IMR-90 (cell line): ENCODE data around the gene ADAMTSL5. TPM values are rescaled to one million over a fixed set of nuclear protein-coding genes. Genes with fewer than 3 reads are reported as not detected.

ENCODE experiments used
- ATAC-seq: fragments of 200-7000 bp; cut with Tn5 transposase; 2 replicates; pipeline ENCODE4 v1.9.1; 2020; ENCODE audit warnings: low read depth, mild to moderate bottlenecking, moderate library complexity
- BruUV-seq: library from RNA; stranded (reverse); fragments of 400-500 nt; replicated peaks from 2 replicates; lab custom pipeline; 2021; lab: Mats Ljungman, UMichigan
- CTCF ChIA-PET: fragments of 300-600 bp; formaldehyde crosslinking; extraction: SDS; loops from one replicate; lab custom pipeline; 2021; ENCODE audit warnings: antibody characterized with exemption; lab: Yijun Ruan, JAX
- POLR2A ChIA-PET: fragments of 300-600 bp; sonication (Branson Sonifier 250); formaldehyde crosslinking; loops from one replicate; lab custom pipeline; 2022; ENCODE audit warnings: antibody characterized with exemption; ENCODE audit not compliant: unreplicated experiment; lab: Charles Lee
- DNase-seq: peaks from one replicate; pipeline ENCODE4 v3.0.0; 2013
- H2AFZ ChIP-seq: replicated peaks from 2 replicates; pipeline ENCODE3; 2013; ENCODE audit warnings: low read length, mild to moderate bottlenecking; ENCODE audit not compliant: poor library complexity
- H2AK5ac ChIP-seq: 2 replicates; pipeline ENCODE4 v1.6.1; 2013; ENCODE audit warnings: low read depth, low read length, inconsistent platforms
- H2AK9ac ChIP-seq: replicated peaks from 2 replicates; pipeline ENCODE3; 2013; ENCODE audit warnings: mild to moderate bottlenecking, low read depth, low read length, moderate library complexity; ENCODE audit not compliant: poor library complexity
- H2BK120ac ChIP-seq: 2 replicates; pipeline ENCODE4 v1.6.1; 2013; ENCODE audit warnings: low read depth, low read length, inconsistent platforms
- H2BK15ac ChIP-seq: 3 replicates; pipeline ENCODE4 v1.6.1; 2013; ENCODE audit warnings: low read depth, low read length, inconsistent platforms
- H2BK20ac ChIP-seq: 2 replicates; pipeline ENCODE4 v1.6.1; 2013; ENCODE audit warnings: low read depth, mild to moderate bottlenecking, inconsistent platforms, low read length, moderate library complexity
- H2BK5ac ChIP-seq: 2 replicates; pipeline ENCODE4 v1.6.1; 2013; ENCODE audit warnings: mild to moderate bottlenecking, low read depth, low read length, inconsistent platforms; ENCODE audit not compliant: poor library complexity, severe bottlenecking
- H3K14ac ChIP-seq: replicated peaks from 2 replicates; pipeline ENCODE4 v1.6.1; 2013; ENCODE audit warnings: low read depth, low read length, inconsistent platforms
- H3K18ac ChIP-seq: 2 replicates; pipeline ENCODE4 v1.6.1; 2013; ENCODE audit warnings: low read depth, low read length, control low read depth
- H3K23ac ChIP-seq: 2 replicates; pipeline ENCODE4 v1.6.1; 2013; ENCODE audit warnings: low read depth, low read length, inconsistent platforms
- H3K27ac ChIP-seq: 2 replicates; pipeline ENCODE4 v1.5.1; 2013; ENCODE audit warnings: mild to moderate bottlenecking, control low read depth, low read length; ENCODE audit not compliant: insufficient read depth
- H3K27me3 ChIP-seq: 2 replicates; pipeline ENCODE4 v1.6.1; 2013; ENCODE audit warnings: low read length; ENCODE audit not compliant: control insufficient read depth, insufficient read depth
- H3K36me3 ChIP-seq: 2 replicates; pipeline ENCODE4 v1.6.1; 2013; ENCODE audit warnings: low read length, mixed read lengths; ENCODE audit not compliant: control insufficient read depth, insufficient read depth
- H3K4ac ChIP-seq: 2 replicates; pipeline ENCODE4 v1.6.1; 2013; ENCODE audit warnings: low read depth, low read length, inconsistent platforms
- H3K4me1 ChIP-seq: 2 replicates; pipeline ENCODE4 v1.6.1; 2013; ENCODE audit warnings: low read length, mixed read lengths; ENCODE audit not compliant: control insufficient read depth, insufficient read depth
- H3K4me2 ChIP-seq: 2 replicates; pipeline ENCODE4 v1.6.1; 2013; ENCODE audit warnings: low read depth, mild to moderate bottlenecking, control low read depth, low read length, moderate library complexity
- H3K4me3 ChIP-seq: 2 replicates; pipeline ENCODE4 v1.5.1; 2013; ENCODE audit warnings: low read depth, mild to moderate bottlenecking, control low read depth, low read length, moderate library complexity; ENCODE audit not compliant: insufficient read depth
- H3K56ac ChIP-seq: 2 replicates; pipeline ENCODE4 v1.6.1; 2013; ENCODE audit warnings: low read length, inconsistent platforms; ENCODE audit not compliant: insufficient read depth; ENCODE audit errors: extremely low read depth
- H3K79me1 ChIP-seq, 2 experiments: 2 replicates each; pipeline ENCODE4 v1.6.1; 2013; ENCODE audit warnings: low read length in 2 of 2, inconsistent platforms in 1 of 2, low read depth in 1 of 2
- H3K9ac ChIP-seq: 2 replicates; pipeline ENCODE4 v1.6.1; 2013; ENCODE audit warnings: low read depth, low read length, control low read depth
- H3K9me1 ChIP-seq: 2 replicates; pipeline ENCODE4 v1.6.1; 2013; ENCODE audit warnings: low read length, inconsistent platforms; ENCODE audit not compliant: insufficient read depth
- H3K9me3 ChIP-seq: 2 replicates; pipeline ENCODE4 v1.6.1; 2013; ENCODE audit warnings: low read length; ENCODE audit not compliant: control insufficient read depth, insufficient read depth
- H4K20me1 ChIP-seq: 2 replicates; pipeline ENCODE4 v1.6.1; 2013; ENCODE audit warnings: low read length, inconsistent platforms; ENCODE audit not compliant: insufficient read depth
- H4K5ac ChIP-seq: 2 replicates; pipeline ENCODE4 v1.6.1; 2013; ENCODE audit warnings: mild to moderate bottlenecking, low read depth, low read length, control low read depth
- H4K8ac ChIP-seq, 2 experiments: 2 replicates each; pipeline ENCODE4 v1.6.1; 2013; ENCODE audit warnings: low read depth in 2 of 2, low read length in 2 of 2, control low read depth in 1 of 2, inconsistent platforms in 1 of 2
- H4K91ac ChIP-seq: 2 replicates; pipeline ENCODE4 v1.6.1; 2013; ENCODE audit warnings: low read depth, low read length, inconsistent platforms; ENCODE audit not compliant: insufficient read depth
- BHLHE40 ChIP-seq: fragments of 150-350 bp; IDR thresholded peaks from 2 replicates; pipeline ENCODE4 v1.6.1; 2016; ENCODE audit warnings: mild to moderate bottlenecking, low read depth, low read length
- CEBPB ChIP-seq: IDR thresholded peaks from 2 replicates; pipeline ENCODE4 v1.6.1; 2012; ENCODE audit warnings: low read depth, low read length, improper control_type of control experiment
- CHD1 ChIP-seq: IDR thresholded peaks from 2 replicates; pipeline ENCODE4 v1.6.1; 2012; ENCODE audit warnings: low read depth, low read length, improper control_type of control experiment
- ELK1 ChIP-seq: fragments of 150-350 bp; IDR thresholded peaks from 2 replicates; pipeline ENCODE4 v1.6.1; 2016; ENCODE audit warnings: low read depth, mild to moderate bottlenecking, low read length, moderate library complexity, borderline replicate concordance
- FOS ChIP-seq: fragments of 150-350 bp; IDR thresholded peaks from 2 replicates; pipeline ENCODE4 v1.6.1; 2016; ENCODE audit warnings: low read depth, low read length
- MAZ ChIP-seq: IDR thresholded peaks from 2 replicates; pipeline ENCODE4 v1.6.1; 2012; ENCODE audit warnings: low read depth, mild to moderate bottlenecking, low read length, improper control_type of control experiment, moderate library complexity, borderline replicate concordance
- MXI1 ChIP-seq: IDR thresholded peaks from 2 replicates; pipeline ENCODE4 v1.6.1; 2012; ENCODE audit warnings: low read depth, mild to moderate bottlenecking, low read length, moderate library complexity, borderline replicate concordance
- NFE2L2 ChIP-seq: fragments of 150-350 bp; IDR thresholded peaks from 2 replicates; pipeline ENCODE4 v1.6.1; 2016; ENCODE audit warnings: low read depth, mild to moderate bottlenecking, low read length
- POLR2A ChIP-seq: IDR thresholded peaks from 2 replicates; pipeline ENCODE4 v1.6.1; 2012; ENCODE audit warnings: mild to moderate bottlenecking, low read depth, low read length
- RAD21 ChIP-seq: IDR thresholded peaks from 2 replicates; pipeline ENCODE4 v1.6.1; 2012; ENCODE audit warnings: low read length, improper control_type of control experiment
- RCOR1 ChIP-seq: IDR thresholded peaks from 2 replicates; pipeline ENCODE4 v1.6.1; 2012; ENCODE audit warnings: mild to moderate bottlenecking, low read length, improper control_type of control experiment; ENCODE audit not compliant: insufficient replicate concordance
- RFX5 ChIP-seq: IDR thresholded peaks from 2 replicates; pipeline ENCODE4 v1.8.0; 2012; ENCODE audit warnings: low read depth, mild to moderate bottlenecking, low read length, moderate library complexity
- SMC3 ChIP-seq: fragments of 150-350 bp; IDR thresholded peaks from 2 replicates; pipeline ENCODE4 v1.6.1; 2016; ENCODE audit warnings: low read depth, mild to moderate bottlenecking, antibody characterized with exemption, low read length, moderate library complexity
- WGBS, 2 experiments: methylation state at CpG; one replicate each; pipeline versions ENCODE4 v1.1.5 to v1.1.7; 2013; ENCODE audit warnings: missing lambda C conversion rate in 2 of 2; ENCODE audit not compliant: insufficient read length in 1 of 2; ENCODE audit errors: extremely low coverage in 2 of 2; 5-methylcytosine and 5-hydroxymethylcytosine counted together
- dilution Hi-C: fragments of 300-500 bp; cut with HindIII; formaldehyde crosslinking; loops from one replicate; pipeline ENCODE4 v1.14.3; 2018; ENCODE audit warnings: low sequenced_read_pairs; ENCODE audit not compliant: unreplicated experiment
- in situ Hi-C: fragments of 300-500 bp; cut with MboI; formaldehyde crosslinking; loops from 3 replicates; pipeline ENCODE4 v1.14.3; 2019; ENCODE audit warnings: low sequenced_read_pairs, inconsistent platforms, mixed read lengths
- intact Hi-C: fragments of 100-400 bp; cut with micrococcal nuclease; formaldehyde crosslinking; loops from 2 replicates; pipeline ENCODE4 v1.10.0; 2022
- polyA plus RNA-seq, 3 experiments: library from polyadenylated mRNA; depleted of rRNA; stranded (reverse); fragments of >200 nt; gene quantifications; 2 replicates each; pipeline ENCODE4 v1.2.3, GENCODE V29; 2012; ENCODE audit warnings: low replicate concordance in 1 of 3
- total RNA-seq: library from RNA; depleted of rRNA; stranded (reverse); fragments of >200 nt; gene quantifications from 2 replicates; pipeline ENCODE4 v1.2.3, GENCODE V29; 2012
- TF ChIP-seq, protein P1 (sequence below): conservative IDR thresholded peaks from 2 replicates; pipeline ENCODE4 v1.5.1; 2012; ENCODE audit warnings: mild to moderate bottlenecking, low read depth, low read length, improper control_type of control experiment
- TF ChIP-seq, protein P2 (sequence below): fragments of 150-350 bp; IDR thresholded peaks from 2 replicates; pipeline ENCODE4 v1.6.1; 2017; ENCODE audit warnings: mild to moderate bottlenecking, antibody characterized with exemption, low read length, low read depth

ADAMTSL5 gene
- total and polyA plus RNA-seq, 2 of the 4 experiments (the other 2 are of a cell fraction), result 0.90 to 10.8 TPM

- Histone ChIP-seq H2AK9ac (no peak overlapping the region), H3K23ac (no peak overlapping the region), H3K4me1 (peaks cover 9% of the 10 kb centered on the region), H4K20me1 (peaks cover 3% of the 10 kb centered on the region; the same call in 1 of the 2 replicates), H2BK15ac (no peak overlapping the region), H3K36me3 (no peaks in the 10 kb centered on the region), H3K27ac (no peak overlapping the region), H3K14ac (no peak overlapping the region), H4K91ac (no peak overlapping the region), H3K9me1 (no peaks in the 10 kb centered on the region), H4K8ac (no peak overlapping the region), H3K9ac (no peak overlapping the region), H2AFZ (no peak overlapping the region), H2BK120ac (no peak overlapping the region), H4K5ac (no peak overlapping the region), H2BK20ac (no peak overlapping the region), H3K4me2 (no peak overlapping the region), H2BK5ac (no peak overlapping the region), H3K56ac (no peak overlapping the region), H3K27me3 (peaks cover 5% of the 10 kb centered on the region; the same call in 1 of the 2 replicates), H2AK5ac (no peak overlapping the region), H3K4ac (no peak overlapping the region), H3K79me1 (no peaks in the 10 kb centered on the region), H3K9me3 (no peaks in the 10 kb centered on the region), H3K4me3 (no peak overlapping the region), H3K18ac (no peak overlapping the region)
- DNase-seq (no peak), ATAC-seq (no peak)
- 87% methylated on average over 13 of the region's 40 CpGs; no CpG with 5 or more reads in 1 of the 2 experiments for WGBS, 2 experiments
- in situ Hi-C loops, result no loop called here
- BruUV-seq, result no TSS peak
- intact Hi-C loops, result no loop called here
- ChIA-PET CTCF (no interaction called here), POLR2A (interaction anchor here (0.6 kb wide), 1 partner anchor 252 kb away, joined by 3 read pairs; no protein-coding TSS in a partner anchor)
- no peak for TF ChIP-seq RCOR1
- no peak for TF ChIP-seq RAD21
- no peak for TF ChIP-seq CEBPB
- no peak for TF ChIP-seq MAZ
- TF ChIP-seq, protein P1, sequence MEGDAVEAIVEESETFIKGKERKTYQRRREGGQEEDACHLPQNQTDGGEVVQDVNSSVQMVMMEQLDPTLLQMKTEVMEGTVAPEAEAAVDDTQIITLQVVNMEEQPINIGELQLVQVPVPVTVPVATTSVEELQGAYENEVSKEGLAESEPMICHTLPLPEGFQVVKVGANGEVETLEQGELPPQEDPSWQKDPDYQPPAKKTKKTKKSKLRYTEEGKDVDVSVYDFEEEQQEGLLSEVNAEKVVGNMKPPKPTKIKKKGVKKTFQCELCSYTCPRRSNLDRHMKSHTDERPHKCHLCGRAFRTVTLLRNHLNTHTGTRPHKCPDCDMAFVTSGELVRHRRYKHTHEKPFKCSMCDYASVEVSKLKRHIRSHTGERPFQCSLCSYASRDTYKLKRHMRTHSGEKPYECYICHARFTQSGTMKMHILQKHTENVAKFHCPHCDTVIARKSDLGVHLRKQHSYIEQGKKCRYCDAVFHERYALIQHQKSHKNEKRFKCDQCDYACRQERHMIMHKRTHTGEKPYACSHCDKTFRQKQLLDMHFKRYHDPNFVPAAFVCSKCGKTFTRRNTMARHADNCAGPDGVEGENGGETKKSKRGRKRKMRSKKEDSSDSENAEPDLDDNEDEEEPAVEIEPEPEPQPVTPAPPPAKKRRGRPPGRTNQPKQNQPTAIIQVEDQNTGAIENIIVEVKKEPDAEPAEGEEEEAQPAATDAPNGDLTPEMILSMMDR, result no peak
- no peak for TF ChIP-seq MXI1
- TF ChIP-seq RFX5, result no peak
- TF ChIP-seq ELK1, result no peak
- TF ChIP-seq FOS, result no peak
- TF ChIP-seq BHLHE40, result no peak
- TF ChIP-seq SMC3, result no peak
- TF ChIP-seq POLR2A, result no peak
- TF ChIP-seq NFE2L2, result no peak
- no peak for TF ChIP-seq CHD1
- TF ChIP-seq, protein P2, sequence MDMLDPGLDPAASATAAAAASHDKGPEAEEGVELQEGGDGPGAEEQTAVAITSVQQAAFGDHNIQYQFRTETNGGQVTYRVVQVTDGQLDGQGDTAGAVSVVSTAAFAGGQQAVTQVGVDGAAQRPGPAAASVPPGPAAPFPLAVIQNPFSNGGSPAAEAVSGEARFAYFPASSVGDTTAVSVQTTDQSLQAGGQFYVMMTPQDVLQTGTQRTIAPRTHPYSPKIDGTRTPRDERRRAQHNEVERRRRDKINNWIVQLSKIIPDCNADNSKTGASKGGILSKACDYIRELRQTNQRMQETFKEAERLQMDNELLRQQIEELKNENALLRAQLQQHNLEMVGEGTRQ, result no peak
- dilution Hi-C loops, result no loop called here
Measured at GRCh38 chr19:1487576-1488281, 25.1 kb downstream of the ADAMTSL5 start.
